ENCODE results near the gene RHBDL1. TPM values are rescaled to one million over a fixed set of nuclear protein-coding genes. Genes with fewer than 3 reads are reported as not detected.
A peak's percentile ranks its signal among the peaks of the same experiment; 100 is the strongest.
"Not testable (repeated sequence)": the region's sequence is repeated elsewhere in the genome, so short reads cannot be mapped to it uniquely, and the experiment has no call there.

Gene RHBDL1
- total and polyA plus RNA-seq, 2 donors (not counting 1 experiment from before 2014, with no cell fraction given): 0.76 to 7.1 TPM

DNA sequence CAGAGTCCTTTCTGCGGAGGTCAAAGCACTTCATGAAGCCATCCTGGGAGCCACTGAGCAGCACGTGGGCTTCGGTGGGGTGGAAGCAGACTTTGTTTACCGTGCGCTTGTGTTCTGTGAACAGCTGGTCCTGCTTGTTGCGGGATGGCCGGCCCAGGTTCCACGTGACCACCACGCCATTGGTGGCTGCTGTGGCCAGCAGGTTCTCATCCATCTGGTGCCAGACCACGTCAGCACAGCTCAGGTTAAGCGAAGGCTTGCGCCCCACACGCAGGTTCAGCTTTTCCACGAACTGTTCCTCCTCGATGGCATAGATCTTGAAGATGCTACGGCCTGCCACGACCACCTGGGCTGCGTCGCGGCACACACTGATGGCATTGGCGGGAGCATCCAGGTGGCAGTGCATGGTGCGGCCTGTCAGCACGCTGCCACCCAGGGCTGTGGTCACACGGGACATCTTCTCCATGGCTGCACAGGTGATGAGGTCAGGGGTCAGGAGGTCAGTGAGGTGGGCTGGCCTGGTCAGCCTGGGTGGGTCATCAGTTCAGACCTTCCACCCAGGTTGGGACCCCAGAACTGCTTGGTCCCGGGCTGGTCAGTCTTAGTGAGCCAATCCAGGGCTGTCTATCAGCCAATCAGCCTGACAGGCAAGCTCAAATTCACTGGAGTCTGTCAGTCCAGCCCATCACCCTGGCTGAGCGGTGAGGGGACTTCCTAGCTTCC, 13.9 kb downstream of the RHBDL1 start:
- peaks cover 18% of the 10 kb centered on the region for H3K36me3 ChIP-seq (ENCODE audit: control insufficient read depth, insufficient read depth, low read length)
- no peaks in the 10 kb centered on the region for H4K20me1 ChIP-seq (ENCODE audit: control insufficient read depth, extremely low read depth, insufficient read depth, low read length)
- peak overlapping the region; percentile 73 for H3K9ac ChIP-seq (ENCODE audit: insufficient read depth, low read length)
- H3K4me3 ChIP-seq (replicated peaks in 1 of 4; ENCODE audit: control extremely low read depth in 1 of 4, insufficient read depth in 1 of 4, low read depth in 3 of 4, low read length in 4 of 4): peak overlapping the region; percentile 67 to 84 (median 78)
- H3K27me3 ChIP-seq (ENCODE audit: control insufficient read depth, insufficient read depth, low read length): peaks cover 11% of the 10 kb centered on the region
- H3K9me3 ChIP-seq (ENCODE audit: control insufficient read depth, insufficient read depth, low read depth, low read length): no peaks in the 10 kb centered on the region
- no peak for DNase-seq (ENCODE audit: low read depth in 2 of 2)
- peak overlapping the region; percentile 6 for H2AFZ ChIP-seq (ENCODE audit: low read length)
- peak overlapping the region; percentile 91 for H3K4me2 ChIP-seq (ENCODE audit: extremely low read depth, insufficient read depth, low read length)
- H3K27ac ChIP-seq (ENCODE audit: insufficient read depth, low read length): peak overlapping the region; percentile 67
- peaks cover 6% of the 10 kb centered on the region for H3K79me2 ChIP-seq (ENCODE audit: control insufficient read depth, insufficient read depth, low read length)
- peaks cover 3% of the 10 kb centered on the region for H3K4me1 ChIP-seq (ENCODE audit: control insufficient read depth, extremely low read depth, insufficient read depth, low read length)
- TF ChIP-seq, protein P1, sequence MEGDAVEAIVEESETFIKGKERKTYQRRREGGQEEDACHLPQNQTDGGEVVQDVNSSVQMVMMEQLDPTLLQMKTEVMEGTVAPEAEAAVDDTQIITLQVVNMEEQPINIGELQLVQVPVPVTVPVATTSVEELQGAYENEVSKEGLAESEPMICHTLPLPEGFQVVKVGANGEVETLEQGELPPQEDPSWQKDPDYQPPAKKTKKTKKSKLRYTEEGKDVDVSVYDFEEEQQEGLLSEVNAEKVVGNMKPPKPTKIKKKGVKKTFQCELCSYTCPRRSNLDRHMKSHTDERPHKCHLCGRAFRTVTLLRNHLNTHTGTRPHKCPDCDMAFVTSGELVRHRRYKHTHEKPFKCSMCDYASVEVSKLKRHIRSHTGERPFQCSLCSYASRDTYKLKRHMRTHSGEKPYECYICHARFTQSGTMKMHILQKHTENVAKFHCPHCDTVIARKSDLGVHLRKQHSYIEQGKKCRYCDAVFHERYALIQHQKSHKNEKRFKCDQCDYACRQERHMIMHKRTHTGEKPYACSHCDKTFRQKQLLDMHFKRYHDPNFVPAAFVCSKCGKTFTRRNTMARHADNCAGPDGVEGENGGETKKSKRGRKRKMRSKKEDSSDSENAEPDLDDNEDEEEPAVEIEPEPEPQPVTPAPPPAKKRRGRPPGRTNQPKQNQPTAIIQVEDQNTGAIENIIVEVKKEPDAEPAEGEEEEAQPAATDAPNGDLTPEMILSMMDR (conservative IDR thresholded peaks at IDR 0.05 in 1 of 2, IDR thresholded peaks at IDR 0.05 in 1 of 2; ENCODE audit: low read depth in 1 of 2, low read length in 2 of 2): no peak

GRCh38 chr16:691242-691641, 15.8 kb downstream of the RHBDL1 start:
- not testable (repeated sequence) for DNase-seq (ENCODE audit: low read depth in 2 of 2); H3K4me3 ChIP-seq (replicated peaks in 1 of 4; ENCODE audit: control extremely low read depth in 1 of 4, insufficient read depth in 1 of 4, low read depth in 3 of 4, low read length in 4 of 4); H3K27ac ChIP-seq (ENCODE audit: insufficient read depth, low read length); H4K20me1 ChIP-seq (ENCODE audit: control insufficient read depth, extremely low read depth, insufficient read depth, low read length); H3K9ac ChIP-seq (ENCODE audit: insufficient read depth, low read length); H2AFZ ChIP-seq (ENCODE audit: low read length); H3K4me1 ChIP-seq (ENCODE audit: control insufficient read depth, extremely low read depth, insufficient read depth, low read length); H3K4me2 ChIP-seq (ENCODE audit: extremely low read depth, insufficient read depth, low read length); H3K9me3 ChIP-seq (ENCODE audit: control insufficient read depth, insufficient read depth, low read depth, low read length); H3K79me2 ChIP-seq (ENCODE audit: control insufficient read depth, insufficient read depth, low read length)
- H3K27me3 ChIP-seq (ENCODE audit: control insufficient read depth, insufficient read depth, low read length): peaks cover 21% of the 10 kb centered on the region
- peaks cover 10% of the 10 kb centered on the region for H3K36me3 ChIP-seq (ENCODE audit: control insufficient read depth, insufficient read depth, low read length)

GRCh38 chr16:692356-693108, 17.1 kb downstream of the RHBDL1 start:
- Histone ChIP-seq H3K4me3 (replicated peaks in 1 of 4; ENCODE audit: control extremely low read depth in 1 of 4, insufficient read depth in 1 of 4, low read depth in 3 of 4, low read length in 4 of 4) (no peak overlapping the region), H3K9ac (ENCODE audit: insufficient read depth, low read length) (no peak overlapping the region), H2AFZ (ENCODE audit: low read length) (no peak overlapping the region), H3K4me1 (ENCODE audit: control insufficient read depth, extremely low read depth, insufficient read depth, low read length) (peaks cover 5% of the 10 kb centered on the region), H3K36me3 (ENCODE audit: control insufficient read depth, insufficient read depth, low read length) (peaks cover 3% of the 10 kb centered on the region), H3K4me2 (ENCODE audit: extremely low read depth, insufficient read depth, low read length) (no peak overlapping the region), H3K79me2 (ENCODE audit: control insufficient read depth, insufficient read depth, low read length) (peaks cover 6% of the 10 kb centered on the region), H3K9me3 (ENCODE audit: control insufficient read depth, insufficient read depth, low read depth, low read length) (no peaks in the 10 kb centered on the region), H3K27ac (ENCODE audit: insufficient read depth, low read length) (no peak overlapping the region), H3K27me3 (ENCODE audit: control insufficient read depth, insufficient read depth, low read length) (peaks cover 21% of the 10 kb centered on the region), H4K20me1 (ENCODE audit: control insufficient read depth, extremely low read depth, insufficient read depth, low read length) (no peaks in the 10 kb centered on the region)
- DNase-seq (ENCODE audit: low read depth in 2 of 2): no peak
- TF ChIP-seq, protein P1 (conservative IDR thresholded peaks at IDR 0.05 in 1 of 2, IDR thresholded peaks at IDR 0.05 in 1 of 2; ENCODE audit: low read depth in 1 of 2, low read length in 2 of 2): no peak
- peak; percentile 55 for TF ChIP-seq EZH2 (IDR thresholded peaks at IDR 0.05; ENCODE audit: low read length, missing control alignments)

All from fibroblast of lung (primary cell).